Fibroblast of pulmonary artery (primary cell): ENCODE measurements around the gene DPEP1.
A peak's percentile ranks its signal among the peaks of the same experiment; 100 is the strongest.

Experiments
- DNase-seq: peaks from one replicate; pipeline ENCODE4 v3.0.0-alpha.2; 2010; ENCODE audit warnings: low read depth
- H3K4me3 ChIP-seq: replicated peaks from 2 replicates; pipeline ENCODE4 v1.5.1; 2011; ENCODE audit warnings: low read depth, mild to moderate bottlenecking, control low read depth, low read length, moderate library complexity
- CTCF ChIP-seq: IDR thresholded peaks from 2 replicates; pipeline ENCODE4 v1.5.1; 2011; ENCODE audit warnings: mild to moderate bottlenecking, control low read depth, low read length, inconsistent platforms; ENCODE audit errors: missing control alignments

The DPEP1 gene

GRCh38 chr16:89573826-89574680 lies 39.4 kb upstream of the DPEP1 start:
- no peak for TF ChIP-seq CTCF
- H3K4me3 ChIP-seq: no peak overlapping the region
- no peak for DNase-seq

GRCh38 chr16:89574681-89575246 lies 38.7 kb upstream of the DPEP1 start:
- DNase-seq: peak; percentile 73
- peak overlapping the region; percentile 37 for H3K4me3 ChIP-seq
- TF ChIP-seq CTCF: peak; percentile 32

GRCh38 chr16:89575247-89576152 lies 37.9 kb upstream of the DPEP1 start, which contains the start of gene CPNE7:
Gene CPNE7, plus strand, starts transcription at chr16:89575758. Its CDS starts 140 bp downstream, at chr16:89575898.
- H3K4me3 ChIP-seq: peak within 1 kb of the TSS; percentile 37
- DNase-seq: no peak
- no peak for TF ChIP-seq CTCF

- no peak for DNase-seq
- TF ChIP-seq CTCF: no peak
- peak overlapping the region; percentile 17 for H3K4me3 ChIP-seq
Observed at GRCh38 chr16:89576153-89577054, 37.0 kb upstream of the DPEP1 start.

GRCh38 chr16:89577055-89577759 lies 36.2 kb upstream of the DPEP1 start:
- no peak overlapping the region for H3K4me3 ChIP-seq
- TF ChIP-seq CTCF: no peak
- DNase-seq: no peak
